Right lobe of liver (tissue), 6 donors: ENCODE data around the gene SLC6A8. TPM values are rescaled to one million over a fixed set of nuclear protein-coding genes. Genes with fewer than 3 reads are reported as not detected.

Experiments used
- ATAC-seq, 4 donors: fragments of 200-7000 bp; cut with Tn5 transposase; one replicate each; pipeline ENCODE4 v1.9.1; 2020; ENCODE audit warnings: mild to moderate bottlenecking in 4 of 4, moderate library complexity in 4 of 4
- DNase-seq, 3 donors: peaks; one replicate each; pipeline ENCODE4 v3.0.0-alpha.2; 2020
- H3K27ac ChIP-seq, 3 donors: fragments of 200-600 bp; one replicate each; pipeline ENCODE4 v1.8.0; 2022
- H3K27me3 ChIP-seq, 2 donors: fragments of 200-600 bp; one replicate each; pipeline ENCODE4 v1.8.0; 2022
- H3K36me3 ChIP-seq, 4 donors: fragments of 200-600 bp; sonication (generic) in 1 of 4; one replicate each; pipeline versions ENCODE4 v1.5.1 to v1.8.0; 2017 to 2022; ENCODE audit warnings: control low read depth in 1 of 4
- H3K4me1 ChIP-seq, 4 donors: fragments of 200-600 bp; sonication (generic) in 1 of 4; one replicate each; pipeline versions ENCODE4 v1.5.1 to v1.8.0; 2017 to 2022; ENCODE audit warnings: control low read depth in 1 of 4
- H3K4me3 ChIP-seq, 3 donors: fragments of 200-600 bp; one replicate each; pipeline ENCODE4 v1.8.0; 2022
- H3K9me3 ChIP-seq, 4 donors: fragments of 200-600 bp; sonication (generic) in 1 of 4; one replicate each; pipeline versions ENCODE4 v1.5.1 to v1.8.0; 2017 to 2022; ENCODE audit warnings: control low read depth in 1 of 4
- CTCF ChIP-seq, 4 donors: fragments of 200-600 bp in 3 of 4; fragments of 450-650 bp in 1 of 4; IDR thresholded peaks; one replicate each; pipeline versions ENCODE4 v1.5.1 to v1.8.0; 2016 to 2022; ENCODE audit warnings: antibody characterized with exemption in 4 of 4, mild to moderate bottlenecking in 2 of 4
- POLR2A ChIP-seq: fragments of 450-650 bp; IDR thresholded peaks from one replicate; pipeline ENCODE4 v1.6.1; 2017; ENCODE audit warnings: antibody characterized with exemption, mild to moderate bottlenecking
- WGBS: methylation state at CpG from one replicate; pipeline ENCODE4 v1.1.6; 2018; ENCODE audit warnings: low coverage, low lambda C conversion rate; ENCODE audit not compliant: insufficient coverage; ENCODE audit errors: missing lambda C conversion rate; 5-methylcytosine and 5-hydroxymethylcytosine counted together
- intact Hi-C, 2 donors: fragments of 100-400 bp; cut with DNase I; formaldehyde crosslinking; loops; one replicate each; pipeline versions ENCODE4 v1.11.2 to v1.14.1; 2022
- total RNA-seq, 6 experiments: library from RNA; depleted of rRNA in 2 of 6; stranded (reverse); fragments of >200 nt in 2 of 6; fragmentation: NEBNext Ultra II Directional in 3 of 6; extraction: Animal tissue kit (Norgen Biotek cat#: 25700) in 3 of 6; gene quantifications; one replicate each; pipeline versions ENCODE4 v1.1.0 to v1.2.4, GENCODE V29; 2016 to 2023
- donor health status: DM: no; HTN: yes; CAD: no.
- donor health status: DM: no; HTN: no; CAD: no.
- donor health status: DM: no; HTN: no; CAD: no.
- donor health status: DM: no; HTN: yes; CAD: no.
- donor health status: DM: no; HTN: yes; CAD: no.

Gene SLC6A8
- total RNA-seq, 6 experiments from 2014 or later: 1.6 to 9.2 (median 2.9) TPM

GRCh38 chrX:153671589-153672530 is 15.9 kb upstream of the SLC6A8 start:
- Histone ChIP-seq H3K9me3 (no peaks in the 10 kb centered on the region), H3K4me1 (no peaks in the 10 kb centered on the region), H3K36me3 (no peaks in the 10 kb centered on the region), H3K27me3 (no peaks in the 10 kb centered on the region), H3K4me3 (no peak overlapping the region), H3K27ac (no peak overlapping the region)
- intact Hi-C loops: loop anchor here in 1 of 2 donors (10.0 kb wide), 1 partner anchor 117 kb away; no protein-coding TSS in a partner anchor
- DNase-seq: peak in 1 of 3 donors; percentile 40
- TF ChIP-seq CTCF (IDR thresholded peaks at IDR 0.05) (no peak), POLR2A (no peak)
- no peak for ATAC-seq
- 87% methylated on average over 12 of the region's 27 CpGs for WGBS

DNA sequence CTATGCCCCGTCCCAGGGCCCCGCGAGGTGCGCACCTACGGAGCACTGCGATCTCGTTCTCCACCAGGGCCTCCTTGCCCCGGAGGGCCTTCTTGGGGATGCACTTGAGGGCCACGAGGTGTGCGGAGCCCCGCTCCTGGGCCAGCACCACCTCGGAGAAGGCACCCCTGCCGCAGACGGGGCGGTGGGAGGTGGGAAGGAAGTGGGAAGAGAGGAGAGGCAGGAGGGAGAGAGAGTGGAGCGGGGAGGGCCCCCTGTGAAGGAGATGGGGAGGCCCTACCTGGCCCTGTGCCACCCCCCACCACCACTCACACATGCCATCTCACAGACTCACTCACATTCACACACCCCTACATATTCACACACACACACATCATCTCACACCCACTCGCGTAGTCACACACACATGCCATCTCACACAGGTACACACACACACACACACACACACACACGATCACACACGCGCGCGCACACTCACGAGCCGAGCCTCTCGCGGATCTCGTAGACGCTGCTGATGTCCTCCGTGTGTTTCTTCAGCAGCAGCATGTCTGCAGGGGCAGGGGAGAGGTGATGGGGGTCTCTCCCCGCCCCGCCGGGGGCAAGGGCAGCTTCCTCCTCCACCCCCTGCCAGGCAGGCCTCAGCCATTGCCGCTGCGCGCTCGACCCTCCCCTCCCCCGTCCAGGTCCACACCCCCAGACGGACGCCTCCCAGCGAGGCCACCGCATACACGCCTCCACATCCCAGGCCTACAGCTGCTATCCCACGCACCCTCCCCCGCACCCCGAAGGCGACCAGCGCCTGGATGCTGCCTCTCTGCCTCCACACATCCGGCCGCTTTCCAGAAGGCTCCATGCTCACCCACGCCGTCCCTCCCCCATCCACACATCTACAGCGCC is 14.9 kb upstream of the SLC6A8 start:
- ATAC-seq (no peak), DNase-seq (no peak)
- 67% methylated on average over 30 of the region's 53 CpGs for WGBS
- intact Hi-C loops: loop anchor here in 1 of 2 donors (10.0 kb wide), 1 partner anchor 118 kb away; no protein-coding TSS in a partner anchor
- H3K27me3 ChIP-seq: no peaks in the 10 kb centered on the region
- H3K36me3 ChIP-seq: no peaks in the 10 kb centered on the region
- H3K4me1 ChIP-seq: no peaks in the 10 kb centered on the region
- H3K9me3 ChIP-seq: no peaks in the 10 kb centered on the region
- H3K4me3 ChIP-seq: no peak overlapping the region
- H3K27ac ChIP-seq: no peak overlapping the region
- TF ChIP-seq POLR2A: no peak
- TF ChIP-seq CTCF (IDR thresholded peaks at IDR 0.05): no peak

GRCh38 chrX:153673428-153674218 is 14.1 kb upstream of the SLC6A8 start, which contains the start of gene PNCK:
PNCK (minus strand) TSS chrX:153673813; CDS start chrX:153673076, 737 bp downstream.
- no peak for ATAC-seq
- intact Hi-C loops: loop anchor here in 1 of 2 donors (10.0 kb wide), 1 partner anchor 119 kb away; no protein-coding TSS in a partner anchor
- Histone ChIP-seq H3K4me3 (no peak within 1 kb of the TSS), H3K4me1 (no peaks in the 10 kb centered on the region), H3K36me3 (no peaks in the 10 kb centered on the region), H3K27me3 (no peaks in the 10 kb centered on the region), H3K27ac (no peak within 1 kb of the TSS), H3K9me3 (no peaks in the 10 kb centered on the region)
- WGBS: 22% methylated on average over 22 of the region's 98 CpGs
- TF ChIP-seq CTCF (IDR thresholded peaks at IDR 0.05) (no peak), POLR2A (no peak)
- DNase-seq: no peak
